ENCODE data around the gene FAXDC2.
"Not testable (repeated sequence)": the region's sequence is repeated elsewhere in the genome, so short reads cannot be mapped to it uniquely, and the experiment has no call there.

FAXDC2 gene

GRCh38 chr5:154832804-154833203 lies 17.6 kb downstream of the FAXDC2 start:
- H3K9me3 ChIP-seq (ENCODE audit: insufficient read depth, low read depth, low read length); H3K9ac ChIP-seq (ENCODE audit: low read length): not testable (repeated sequence)

GRCh38 chr5:154831451-154831850 lies 19.0 kb downstream of the FAXDC2 start:
- Histone ChIP-seq H3K36me3 (ENCODE audit: control insufficient read depth in 1 of 2, insufficient read depth in 2 of 2, low read length in 2 of 2) (peaks cover 4 to 15% of the 10 kb centered on the region in 2 experiments), H4K8ac (ENCODE audit: low read depth, low read length) (no peak overlapping the region), H4K91ac (ENCODE audit: low read depth, low read length) (no peak overlapping the region), H3K27me3 (ENCODE audit: insufficient read depth, low read length) (no peaks in the 10 kb centered on the region), H3K79me1 (ENCODE audit: low read length) (no peaks in the 10 kb centered on the region), H3K4me1 (ENCODE audit: control insufficient read depth in 1 of 2, insufficient read depth in 2 of 2, low read length in 2 of 2) (no peaks in the 10 kb centered on the region), H3K14ac (ENCODE audit: low read length) (no peak overlapping the region), H3K9me3 (ENCODE audit: insufficient read depth, low read depth, low read length) (no peaks in the 10 kb centered on the region), H2BK12ac (ENCODE audit: low read length) (no peak overlapping the region), H4K12ac (ENCODE audit: low read depth, low read length) (no peak overlapping the region), H3K4ac (ENCODE audit: low read depth, low read length) (no peak overlapping the region), H3K27ac (ENCODE audit: low read depth, low read length) (no peak overlapping the region), H3K79me2 (ENCODE audit: control insufficient read depth, insufficient read depth, low read length, poor library complexity) (no peaks in the 10 kb centered on the region), H2AK5ac (ENCODE audit: low read length) (no peak overlapping the region), H2AFZ (ENCODE audit: insufficient read depth, low read length, poor library complexity) (no peak overlapping the region), H3K23ac (ENCODE audit: low read length) (no peak overlapping the region), H3K18ac (ENCODE audit: low read length) (no peak overlapping the region), H3K9ac (ENCODE audit: low read length) (no peak overlapping the region), H3K4me2 (ENCODE audit: low read length) (no peak overlapping the region), H2BK5ac (ENCODE audit: low read depth, low read length, poor library complexity) (no peak overlapping the region), H2BK120ac (ENCODE audit: insufficient read depth, low read length, poor library complexity) (no peak overlapping the region), H3K4me3 (ENCODE audit: low read depth, low read length) (no peak overlapping the region)
- WGBS (ENCODE audit: extremely low coverage, insufficient coverage, insufficient read length): no CpG with 5 or more reads among the region's 7 CpGs
- DNase-seq: no peak

More at GRCh38 chr5:154832804-154833203, 17.6 kb downstream of the FAXDC2 start:
- H2BK5ac ChIP-seq (ENCODE audit: low read depth, low read length, poor library complexity); H2BK120ac ChIP-seq (ENCODE audit: insufficient read depth, low read length, poor library complexity); H4K91ac ChIP-seq (ENCODE audit: low read depth, low read length); H3K27me3 ChIP-seq (ENCODE audit: insufficient read depth, low read length); H4K12ac ChIP-seq (ENCODE audit: low read depth, low read length); H3K14ac ChIP-seq (ENCODE audit: low read length); H3K4me1 ChIP-seq (ENCODE audit: control insufficient read depth in 1 of 2, insufficient read depth in 2 of 2, low read length in 2 of 2); H2AFZ ChIP-seq (ENCODE audit: insufficient read depth, low read length, poor library complexity); H3K4me3 ChIP-seq (ENCODE audit: low read depth, low read length); H3K79me2 ChIP-seq (ENCODE audit: control insufficient read depth, insufficient read depth, low read length, poor library complexity); DNase-seq; H3K18ac ChIP-seq (ENCODE audit: low read length); H3K4me2 ChIP-seq (ENCODE audit: low read length); H3K27ac ChIP-seq (ENCODE audit: low read depth, low read length); H3K79me1 ChIP-seq (ENCODE audit: low read length); H4K8ac ChIP-seq (ENCODE audit: low read depth, low read length); H3K23ac ChIP-seq (ENCODE audit: low read length); H2AK5ac ChIP-seq (ENCODE audit: low read length); H2BK12ac ChIP-seq (ENCODE audit: low read length); H3K4ac ChIP-seq (ENCODE audit: low read depth, low read length): not testable (repeated sequence)
- peaks cover 4 to 11% of the 10 kb centered on the region in 2 experiments for H3K36me3 ChIP-seq (ENCODE audit: control insufficient read depth in 1 of 2, insufficient read depth in 2 of 2, low read length in 2 of 2)
- WGBS (ENCODE audit: extremely low coverage, insufficient coverage, insufficient read length): no CpG with 5 or more reads among the region's 3 CpGs

- no peaks in the 10 kb centered on the region for H3K79me1 ChIP-seq (ENCODE audit: low read length)
- H4K8ac ChIP-seq (ENCODE audit: low read depth, low read length): no peak overlapping the region
- H2BK120ac ChIP-seq (ENCODE audit: insufficient read depth, low read length, poor library complexity): no peak overlapping the region
- H3K18ac ChIP-seq (ENCODE audit: low read length): no peak overlapping the region
- no peaks in the 10 kb centered on the region for H3K27me3 ChIP-seq (ENCODE audit: insufficient read depth, low read length)
- H2AFZ ChIP-seq (ENCODE audit: insufficient read depth, low read length, poor library complexity): no peak overlapping the region
- H2BK5ac ChIP-seq (ENCODE audit: low read depth, low read length, poor library complexity): no peak overlapping the region
- no CpG with 5 or more reads among the region's 4 CpGs for WGBS (ENCODE audit: extremely low coverage, insufficient coverage, insufficient read length)
- H3K4me2 ChIP-seq (ENCODE audit: low read length): no peak overlapping the region
- H3K4ac ChIP-seq (ENCODE audit: low read depth, low read length): no peak overlapping the region
- no peak overlapping the region for H3K23ac ChIP-seq (ENCODE audit: low read length)
- DNase-seq: no peak
- H4K91ac ChIP-seq (ENCODE audit: low read depth, low read length): no peak overlapping the region
- no peaks in the 10 kb centered on the region for H3K4me1 ChIP-seq (ENCODE audit: control insufficient read depth in 1 of 2, insufficient read depth in 2 of 2, low read length in 2 of 2)
- no peak overlapping the region for H3K4me3 ChIP-seq (ENCODE audit: low read depth, low read length)
- no peak overlapping the region for H2BK12ac ChIP-seq (ENCODE audit: low read length)
- H2AK5ac ChIP-seq (ENCODE audit: low read length): no peak overlapping the region
- H3K79me2 ChIP-seq (ENCODE audit: control insufficient read depth, insufficient read depth, low read length, poor library complexity): no peaks in the 10 kb centered on the region
- no peak overlapping the region for H3K27ac ChIP-seq (ENCODE audit: low read depth, low read length)
- H3K9ac ChIP-seq (ENCODE audit: low read length): no peak overlapping the region
- H3K36me3 ChIP-seq (ENCODE audit: control insufficient read depth in 1 of 2, insufficient read depth in 2 of 2, low read length in 2 of 2): peaks cover 4 to 15% of the 10 kb centered on the region in 2 experiments
- no peak overlapping the region for H3K14ac ChIP-seq (ENCODE audit: low read length)
- H3K9me3 ChIP-seq (ENCODE audit: insufficient read depth, low read depth, low read length): no peaks in the 10 kb centered on the region
- H4K12ac ChIP-seq (ENCODE audit: low read depth, low read length): no peak overlapping the region
Observed at GRCh38 chr5:154830596-154830995, 19.8 kb downstream of the FAXDC2 start.

GRCh38 chr5:154830219-154830595 lies 20.2 kb downstream of the FAXDC2 start:
- Histone ChIP-seq H2BK120ac (ENCODE audit: insufficient read depth, low read length, poor library complexity) (no peak overlapping the region), H3K4me2 (ENCODE audit: low read length) (no peak overlapping the region), H3K4me3 (ENCODE audit: low read depth, low read length) (no peak overlapping the region), H3K79me1 (ENCODE audit: low read length) (no peaks in the 10 kb centered on the region), H2AK5ac (ENCODE audit: low read length) (no peak overlapping the region), H3K36me3 (ENCODE audit: control insufficient read depth in 1 of 2, insufficient read depth in 2 of 2, low read length in 2 of 2) (peaks cover 4 to 15% of the 10 kb centered on the region in 2 experiments), H3K4me1 (ENCODE audit: control insufficient read depth in 1 of 2, insufficient read depth in 2 of 2, low read length in 2 of 2) (no peaks in the 10 kb centered on the region), H4K12ac (ENCODE audit: low read depth, low read length) (no peak overlapping the region), H3K9me3 (ENCODE audit: insufficient read depth, low read depth, low read length) (no peaks in the 10 kb centered on the region), H3K4ac (ENCODE audit: low read depth, low read length) (no peak overlapping the region), H3K23ac (ENCODE audit: low read length) (no peak overlapping the region), H2BK12ac (ENCODE audit: low read length) (no peak overlapping the region), H2BK5ac (ENCODE audit: low read depth, low read length, poor library complexity) (no peak overlapping the region), H4K91ac (ENCODE audit: low read depth, low read length) (no peak overlapping the region), H3K14ac (ENCODE audit: low read length) (no peak overlapping the region), H3K79me2 (ENCODE audit: control insufficient read depth, insufficient read depth, low read length, poor library complexity) (no peaks in the 10 kb centered on the region), H2AFZ (ENCODE audit: insufficient read depth, low read length, poor library complexity) (no peak overlapping the region), H3K27me3 (ENCODE audit: insufficient read depth, low read length) (no peaks in the 10 kb centered on the region), H3K9ac (ENCODE audit: low read length) (no peak overlapping the region), H3K27ac (ENCODE audit: low read depth, low read length) (no peak overlapping the region), H4K8ac (ENCODE audit: low read depth, low read length) (no peak overlapping the region), H3K18ac (ENCODE audit: low read length) (no peak overlapping the region)
- no peak for DNase-seq
- no CpG with 5 or more reads among the region's 7 CpGs for WGBS (ENCODE audit: extremely low coverage, insufficient coverage, insufficient read length)
